ENCODE results near the gene TWF2. TPM values are rescaled to one million over a fixed set of nuclear protein-coding genes. Genes with fewer than 3 reads are reported as not detected.

Gene TWF2
- polyA plus RNA-seq, 1 donor from 2014 or later = 61.7 TPM

DNA sequence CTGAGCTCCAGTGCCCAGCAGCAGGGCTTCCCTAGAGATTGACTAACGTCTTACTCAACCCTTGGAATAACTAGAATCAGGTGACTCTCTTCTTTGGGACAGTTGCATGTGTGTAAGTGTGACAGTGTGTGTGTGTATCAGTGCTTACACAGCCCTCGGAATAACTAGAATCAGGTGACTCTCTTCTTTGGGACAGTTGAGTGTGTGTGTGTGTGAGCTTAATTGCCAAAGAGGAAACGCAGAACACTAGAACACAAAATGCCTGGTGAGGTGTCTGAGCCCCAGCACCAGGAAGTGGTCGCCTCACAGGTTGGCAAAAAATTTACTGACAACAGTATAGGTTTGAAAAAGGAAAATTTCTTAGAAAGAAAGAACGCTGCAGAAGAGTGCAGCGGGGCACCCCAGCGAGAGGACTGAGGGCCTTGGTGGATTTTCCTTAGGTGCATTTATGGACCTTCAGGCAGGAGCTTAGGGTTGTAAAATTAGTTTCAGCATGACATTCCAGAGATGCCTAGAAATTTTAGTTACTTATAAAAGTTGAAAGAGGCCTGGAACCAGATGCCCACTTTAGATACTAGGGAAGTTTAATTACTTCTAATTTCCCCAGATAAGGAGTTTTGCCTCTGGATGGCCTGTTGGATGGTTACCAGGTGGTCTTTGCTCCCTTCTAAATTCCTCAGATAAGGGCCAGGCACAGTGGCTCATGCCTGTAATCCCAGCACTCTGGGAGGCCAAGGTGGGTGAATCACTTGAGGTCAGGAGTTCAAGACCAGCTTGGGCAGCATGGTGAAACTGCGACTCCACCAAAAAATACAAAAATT lies 43.2 kb upstream of the TWF2 start:
- Histone ChIP-seq H3K9ac (ENCODE audit: low read length) (no peak overlapping the region), H3K9me2 (ENCODE audit: insufficient read depth, low read length) (no peaks in the 10 kb centered on the region), H3K9me3 (ENCODE audit: low read length) (no peaks in the 10 kb centered on the region), H3K36me3 (ENCODE audit: insufficient read depth, low read length) (no peaks in the 10 kb centered on the region), H3K27ac (ENCODE audit: low read length) (no peak overlapping the region), H3F3A (ENCODE audit: insufficient read depth, low read length, poor library complexity, severe bottlenecking) (no peaks in the 10 kb centered on the region), H3K4me3 (ENCODE audit: low read length) (no peak overlapping the region), H3K27me3 (ENCODE audit: insufficient read depth, low read depth, low read length) (no peaks in the 10 kb centered on the region), H3K4me2 (ENCODE audit: low read length) (no peak overlapping the region), H2AFZ (ENCODE audit: low read depth, low read length) (no peak overlapping the region), H3K79me2 (replicated peaks; ENCODE audit: insufficient read depth, low read length) (peaks cover 10% of the 10 kb centered on the region), H4K20me1 (ENCODE audit: insufficient read depth) (no peaks in the 10 kb centered on the region)
- TF ChIP-seq EP300 (conservative IDR thresholded peaks at IDR 0.05; ENCODE audit: poor library complexity, severe bottlenecking) = no peak
- no peak for TF ChIP-seq SMC3 (conservative IDR thresholded peaks at IDR 0.05; ENCODE audit: poor library complexity)
- TF ChIP-seq MXI1 (conservative IDR thresholded peaks at IDR 0.05; ENCODE audit: poor library complexity, severe bottlenecking) = no peak
- TF ChIP-seq EZH2 (IDR thresholded peaks at IDR 0.05; ENCODE audit: borderline replicate concordance, insufficient read depth, low read length, poor library complexity, severe bottlenecking) = no peak

DNA sequence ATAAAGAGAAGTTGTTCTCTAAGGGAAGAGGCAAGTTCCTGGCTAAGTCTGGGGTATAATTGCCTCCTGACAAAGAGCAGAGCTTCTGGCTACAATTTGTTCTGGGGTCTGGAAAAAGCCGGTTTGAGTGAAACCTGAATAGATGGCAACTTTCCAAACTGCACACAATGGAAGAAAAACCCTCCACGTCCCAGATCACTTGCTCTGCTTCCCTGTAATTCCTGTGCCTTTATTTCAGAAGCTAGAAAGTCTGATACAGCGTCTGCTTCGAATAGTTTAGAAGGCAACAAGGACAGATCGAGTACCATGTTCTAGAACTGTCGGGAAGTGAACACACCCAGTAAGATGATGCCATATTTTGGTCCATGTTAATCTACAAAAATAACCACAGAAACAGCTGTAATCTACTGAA lies 41.1 kb upstream of the TWF2 start:
- TF ChIP-seq EZH2 (IDR thresholded peaks at IDR 0.05; ENCODE audit: borderline replicate concordance, insufficient read depth, low read length, poor library complexity, severe bottlenecking) = no peak
- no peak for TF ChIP-seq EP300 (conservative IDR thresholded peaks at IDR 0.05; ENCODE audit: poor library complexity, severe bottlenecking)
- TF ChIP-seq REST (IDR thresholded peaks at IDR 0.05; ENCODE audit: borderline replicate concordance) = no peak
- no peak for TF ChIP-seq RAD21 (conservative IDR thresholded peaks at IDR 0.05)
- TF ChIP-seq, protein P1, sequence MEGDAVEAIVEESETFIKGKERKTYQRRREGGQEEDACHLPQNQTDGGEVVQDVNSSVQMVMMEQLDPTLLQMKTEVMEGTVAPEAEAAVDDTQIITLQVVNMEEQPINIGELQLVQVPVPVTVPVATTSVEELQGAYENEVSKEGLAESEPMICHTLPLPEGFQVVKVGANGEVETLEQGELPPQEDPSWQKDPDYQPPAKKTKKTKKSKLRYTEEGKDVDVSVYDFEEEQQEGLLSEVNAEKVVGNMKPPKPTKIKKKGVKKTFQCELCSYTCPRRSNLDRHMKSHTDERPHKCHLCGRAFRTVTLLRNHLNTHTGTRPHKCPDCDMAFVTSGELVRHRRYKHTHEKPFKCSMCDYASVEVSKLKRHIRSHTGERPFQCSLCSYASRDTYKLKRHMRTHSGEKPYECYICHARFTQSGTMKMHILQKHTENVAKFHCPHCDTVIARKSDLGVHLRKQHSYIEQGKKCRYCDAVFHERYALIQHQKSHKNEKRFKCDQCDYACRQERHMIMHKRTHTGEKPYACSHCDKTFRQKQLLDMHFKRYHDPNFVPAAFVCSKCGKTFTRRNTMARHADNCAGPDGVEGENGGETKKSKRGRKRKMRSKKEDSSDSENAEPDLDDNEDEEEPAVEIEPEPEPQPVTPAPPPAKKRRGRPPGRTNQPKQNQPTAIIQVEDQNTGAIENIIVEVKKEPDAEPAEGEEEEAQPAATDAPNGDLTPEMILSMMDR (IDR thresholded peaks at IDR 0.05; ENCODE audit: poor library complexity, severe bottlenecking) = no peak
- TF ChIP-seq SMC3 (conservative IDR thresholded peaks at IDR 0.05; ENCODE audit: poor library complexity) = no peak
- TF ChIP-seq POLR2AphosphoS5 (IDR thresholded peaks at IDR 0.05) = no peak
- TF ChIP-seq MXI1 (conservative IDR thresholded peaks at IDR 0.05; ENCODE audit: poor library complexity, severe bottlenecking) = no peak
- H3F3A ChIP-seq (ENCODE audit: insufficient read depth, low read length, poor library complexity, severe bottlenecking) = no peaks in the 10 kb centered on the region
- H3K9ac ChIP-seq (ENCODE audit: low read length) = no peak overlapping the region
- H3K9me2 ChIP-seq (ENCODE audit: insufficient read depth, low read length) = no peaks in the 10 kb centered on the region
- H3K4me3 ChIP-seq (ENCODE audit: low read length) = peak overlapping the region; percentile 72
- peaks cover 31% of the 10 kb centered on the region for H3K79me2 ChIP-seq (replicated peaks; ENCODE audit: insufficient read depth, low read length)
- no peaks in the 10 kb centered on the region for H3K36me3 ChIP-seq (ENCODE audit: insufficient read depth, low read length)
- H4K20me1 ChIP-seq (ENCODE audit: insufficient read depth) = no peaks in the 10 kb centered on the region
- H2AFZ ChIP-seq (ENCODE audit: low read depth, low read length) = no peak overlapping the region
- no peaks in the 10 kb centered on the region for H3K9me3 ChIP-seq (ENCODE audit: low read length)
- H3K4me2 ChIP-seq (ENCODE audit: low read length) = no peak overlapping the region
- H3K27ac ChIP-seq (ENCODE audit: low read length) = no peak overlapping the region
- H3K27me3 ChIP-seq (ENCODE audit: insufficient read depth, low read depth, low read length) = no peaks in the 10 kb centered on the region

Measured in neural cell (in vitro differentiated cells).